Stomach (tissue), 9 donors: ENCODE measurements around the gene PARD6A. TPM values are rescaled to one million over a fixed set of nuclear protein-coding genes. Genes with fewer than 3 reads are reported as not detected.

ENCODE experiments used
- DNase-seq, 2 donors: peaks; one replicate each; pipeline versions ENCODE4 v3.0.0 to v3.0.0-alpha.2; 2013 to 2019
- H3K27ac ChIP-seq, 5 donors: fragments of 200-600 bp in 4 of 5; sonication (generic) in 4 of 5; one replicate each; pipeline ENCODE4 v1.5.1; 2013 to 2019; ENCODE audit warnings: mild to moderate bottlenecking in 1 of 5, moderate library complexity in 1 of 5
- H3K27me3 ChIP-seq, 3 donors: fragments of 200-600 bp; sonication (generic); one replicate each; pipeline ENCODE4 v1.5.1; 2017 to 2019; ENCODE audit warnings: mixed run types in 1 of 3
- H3K36me3 ChIP-seq, 4 donors: fragments of 200-600 bp; sonication (generic); 1 replicate in 3 of 4; 2 replicates in 1 of 4; pipeline ENCODE4 v1.5.1; 2016 to 2019
- H3K4me1 ChIP-seq, 4 donors: fragments of 200-600 bp; sonication (generic); one replicate each; pipeline ENCODE4 v1.5.1; 2016 to 2019
- H3K4me3 ChIP-seq, 4 donors: fragments of 200-600 bp; sonication (generic) in 3 of 4; one replicate each; pipeline ENCODE4 v1.5.1; 2016 to 2019; ENCODE audit warnings: mild to moderate bottlenecking in 1 of 4
- H3K9me3 ChIP-seq, 4 donors: fragments of 200-600 bp; sonication (generic); one replicate each; pipeline ENCODE4 v1.5.1; 2016 to 2019
- EP300 ChIP-seq: sonication (generic); formaldehyde crosslinking; IDR thresholded peaks from one replicate; pipeline ENCODE4 v1.6.1; 2017; ENCODE audit warnings: antibody characterized with exemption
- POLR2A ChIP-seq, 4 donors: fragments of 450-650 bp; IDR thresholded peaks; one replicate each; pipeline ENCODE4 v1.6.1; 2016; ENCODE audit warnings: antibody characterized with exemption in 4 of 4, control low read depth in 2 of 4, mild to moderate bottlenecking in 1 of 4, moderate library complexity in 1 of 4
- POLR2AphosphoS5 ChIP-seq, 3 donors: sonication (generic); formaldehyde crosslinking; IDR thresholded peaks; one replicate each; pipeline ENCODE4 v1.6.1; 2016; ENCODE audit warnings: antibody characterized with exemption in 3 of 3
- WGBS, 5 donors: extraction: QIAGEN DNeasy Blood & Tissue Kit in 3 of 5; methylation state at CpG; one replicate each; pipeline versions ENCODE4 v1.1.5 to v1.1.7; 2013 to 2018; 5-methylcytosine and 5-hydroxymethylcytosine counted together
- intact Hi-C: fragments of 100-400 bp; cut with DNase I; formaldehyde crosslinking; loops from one replicate; pipeline ENCODE4 v1.15.1; 2023; ENCODE audit warnings: low total_unique reads
- polyA plus RNA-seq, 3 donors: library from polyadenylated mRNA; stranded (reverse); fragments of 200-250 nt; gene quantifications; one replicate each; pipeline ENCODE4 v1.2.3, GENCODE V29; 2013
- total RNA-seq, 5 donors: library from RNA; depleted of rRNA; stranded (reverse); fragments of >200 nt; gene quantifications; one replicate each; pipeline versions ENCODE4 v1.1.0 to v1.2.3, GENCODE V29; 2014 to 2016
- TF ChIP-seq, protein P1 (sequence below), 7 experiments: fragments of 450-650 bp in 4 of 7; fragments of 200-600 bp in 3 of 7; sonication (generic) in 3 of 7; IDR thresholded peaks; one replicate each; pipeline ENCODE4 v1.5.1; 2016 to 2019; ENCODE audit warnings: antibody characterized with exemption in 7 of 7, control low read depth in 2 of 7, mild to moderate bottlenecking in 1 of 7
- donor health status: healthy with polysubstance abuse.
- donor health status: Bipolar disorder and iron deficiency.
- donor health status: healthy.

The PARD6A gene
- total and polyA plus RNA-seq, 8 donors: 1.1 to 56.7 (median 7.1) TPM

GRCh38 chr16:67669499-67670101, 8.8 kb downstream of the PARD6A start:
- Histone ChIP-seq H3K36me3 (peaks cover 0 to 5% (median 0%) of the 10 kb centered on the region in 4 donors), H3K27ac (no peak overlapping the region), H3K4me3 (no peak overlapping the region), H3K4me1 (peaks cover 42 to 62% (median 58%) of the 10 kb centered on the region in 4 donors), H3K27me3 (no peaks in the 10 kb centered on the region), H3K9me3 (no peaks in the 10 kb centered on the region)
- 89 to 92% (median 91%) methylated on average over 10 of the region's 10 CpGs for WGBS, 5 donors
- intact Hi-C loops: no loop called here
- TF ChIP-seq EP300: no peak
- peak in 1 of 2 donors; percentile 3 for DNase-seq

DNA sequence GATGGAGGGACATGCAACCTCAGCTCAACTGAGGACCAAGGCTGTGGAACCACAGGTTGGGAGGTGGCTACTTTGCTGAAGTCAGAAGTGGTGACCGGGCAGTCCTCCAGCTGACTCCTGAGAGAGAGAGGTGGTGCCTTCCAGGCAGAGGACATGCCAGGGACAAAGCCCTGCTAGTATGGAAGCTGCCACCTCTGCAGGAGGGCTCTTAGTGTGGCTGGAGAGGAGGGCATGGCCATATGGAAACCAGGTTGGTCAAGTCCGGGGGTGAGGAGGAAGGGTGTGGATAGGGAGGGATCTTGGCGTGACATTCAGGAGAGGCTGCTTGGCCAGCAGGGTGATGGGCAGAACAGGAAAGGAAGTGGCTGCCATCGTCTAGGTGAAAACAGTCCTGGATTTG, 11.5 kb downstream of the PARD6A start:
- Histone ChIP-seq H3K4me1 (peaks cover 32 to 50% (median 41%) of the 10 kb centered on the region in 4 donors), H3K4me3 (no peak overlapping the region), H3K9me3 (no peaks in the 10 kb centered on the region), H3K27me3 (no peaks in the 10 kb centered on the region), H3K27ac (peak overlapping the region in 2 of 5 donors; percentile 76 to 78), H3K36me3 (peaks cover 0 to 14% (median 7%) of the 10 kb centered on the region in 4 donors)
- TF ChIP-seq, protein P1, sequence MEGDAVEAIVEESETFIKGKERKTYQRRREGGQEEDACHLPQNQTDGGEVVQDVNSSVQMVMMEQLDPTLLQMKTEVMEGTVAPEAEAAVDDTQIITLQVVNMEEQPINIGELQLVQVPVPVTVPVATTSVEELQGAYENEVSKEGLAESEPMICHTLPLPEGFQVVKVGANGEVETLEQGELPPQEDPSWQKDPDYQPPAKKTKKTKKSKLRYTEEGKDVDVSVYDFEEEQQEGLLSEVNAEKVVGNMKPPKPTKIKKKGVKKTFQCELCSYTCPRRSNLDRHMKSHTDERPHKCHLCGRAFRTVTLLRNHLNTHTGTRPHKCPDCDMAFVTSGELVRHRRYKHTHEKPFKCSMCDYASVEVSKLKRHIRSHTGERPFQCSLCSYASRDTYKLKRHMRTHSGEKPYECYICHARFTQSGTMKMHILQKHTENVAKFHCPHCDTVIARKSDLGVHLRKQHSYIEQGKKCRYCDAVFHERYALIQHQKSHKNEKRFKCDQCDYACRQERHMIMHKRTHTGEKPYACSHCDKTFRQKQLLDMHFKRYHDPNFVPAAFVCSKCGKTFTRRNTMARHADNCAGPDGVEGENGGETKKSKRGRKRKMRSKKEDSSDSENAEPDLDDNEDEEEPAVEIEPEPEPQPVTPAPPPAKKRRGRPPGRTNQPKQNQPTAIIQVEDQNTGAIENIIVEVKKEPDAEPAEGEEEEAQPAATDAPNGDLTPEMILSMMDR (IDR thresholded peaks at IDR 0.05): no peak
- no peak for TF ChIP-seq POLR2AphosphoS5 (IDR thresholded peaks at IDR 0.05)
- no peak for TF ChIP-seq POLR2A (IDR thresholded peaks at IDR 0.05)
- no peak for TF ChIP-seq EP300
- no peak for DNase-seq
- intact Hi-C loops: no loop called here
- 21 to 46% (median 33%) methylated on average over 4 of the region's 4 CpGs for WGBS, 5 donors

DNA sequence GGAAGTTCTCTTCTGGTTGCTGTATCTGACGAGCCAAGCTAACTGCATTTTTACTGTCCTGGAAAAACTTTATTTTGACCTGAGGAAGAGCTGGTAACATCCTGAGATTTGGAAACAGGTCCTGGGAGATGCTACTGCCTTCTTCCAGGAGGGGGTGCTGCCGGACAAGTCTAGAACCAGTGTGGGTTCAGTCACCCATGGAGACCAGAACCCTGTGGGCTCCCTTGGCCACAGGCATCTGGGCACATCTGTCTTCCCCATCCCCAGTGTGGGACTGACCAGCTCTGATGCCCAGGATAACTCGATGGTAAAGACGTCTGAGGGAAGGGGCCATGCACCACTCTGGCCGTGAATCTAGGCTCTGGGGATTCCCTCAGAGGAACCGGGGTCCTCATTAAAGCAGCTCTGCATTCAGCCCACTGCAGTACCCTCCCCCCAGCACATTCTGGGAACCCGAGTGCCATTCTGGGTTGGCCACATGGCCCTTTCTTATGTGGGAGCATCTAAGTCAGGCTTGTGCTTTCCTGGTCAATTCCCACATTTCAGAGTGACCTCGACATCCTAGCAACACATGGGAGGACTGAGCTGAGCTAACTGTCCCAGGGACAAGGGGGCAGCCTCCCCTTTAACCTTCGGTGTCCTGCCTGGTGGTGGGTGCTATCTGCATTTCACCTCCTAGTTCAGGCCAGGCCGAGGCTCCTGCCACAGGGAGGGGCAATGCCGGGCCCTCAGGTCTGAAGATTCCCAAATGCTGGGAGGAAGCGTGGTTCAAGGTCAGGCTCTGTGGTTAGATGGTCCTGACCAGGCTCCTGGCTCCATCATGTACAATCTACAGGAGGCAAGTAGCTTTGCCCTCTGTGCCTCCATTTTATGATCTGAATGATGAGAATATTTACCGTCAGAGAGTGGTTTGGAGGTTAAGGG, 12.2 kb downstream of the PARD6A start:
- 40 to 55% (median 47%) methylated on average over 9 to 13 of the region's 13 CpGs for WGBS, 5 donors
- peaks cover 0 to 14% (median 7%) of the 10 kb centered on the region in 4 donors for H3K36me3 ChIP-seq
- peaks cover 25 to 43% (median 34%) of the 10 kb centered on the region in 4 donors for H3K4me1 ChIP-seq
- no peaks in the 10 kb centered on the region for H3K27me3 ChIP-seq
- peak; percentile 75 to 83 for DNase-seq
- TF ChIP-seq EP300: no peak
- TF ChIP-seq POLR2A (IDR thresholded peaks at IDR 0.05): no peak
- TF ChIP-seq POLR2AphosphoS5 (IDR thresholded peaks at IDR 0.05): peak in 1 of 3 donors; percentile 4
- TF ChIP-seq, protein P1 (IDR thresholded peaks at IDR 0.05): peak in 5 of 7 experiments; percentile 39 to 78 (median 62)
- H3K4me3 ChIP-seq: no peak overlapping the region
- intact Hi-C loops: no loop called here
- no peaks in the 10 kb centered on the region for H3K9me3 ChIP-seq
- peak overlapping the region; percentile 5 to 86 (median 76) for H3K27ac ChIP-seq

- Histone ChIP-seq H3K4me1 (peaks cover 21 to 38% (median 30%) of the 10 kb centered on the region in 4 donors), H3K27ac (peak overlapping the region; percentile 5 to 86 (median 76)), H3K9me3 (no peaks in the 10 kb centered on the region), H3K36me3 (peaks cover 0 to 14% (median 7%) of the 10 kb centered on the region in 4 donors), H3K27me3 (no peaks in the 10 kb centered on the region), H3K4me3 (no peak overlapping the region)
- TF ChIP-seq POLR2AphosphoS5 (IDR thresholded peaks at IDR 0.05) (peak in 2 of 3 donors; percentile 41 to 69), EP300 (no peak)
- intact Hi-C loops: no loop called here
- 31 to 51% (median 37%) methylated on average over 21 of the region's 21 CpGs for WGBS, 5 donors
- DNase-seq: peak; percentile 77
These were observed 13.2 kb downstream of the PARD6A start for GRCh38 chr16:67673712-67674580.
